ENCODE results near the gene TLCD1. TPM values are rescaled to one million over a fixed set of nuclear protein-coding genes. Genes with fewer than 3 reads are reported as not detected.
"Not testable (repeated sequence)": the region's sequence is repeated elsewhere in the genome, so short reads cannot be mapped to it uniquely, and the experiment has no call there.

TLCD1 gene
- total RNA-seq, 4 donors from 2014 or later, result 0.44 to 1.2 TPM; not detected in 2

DNA sequence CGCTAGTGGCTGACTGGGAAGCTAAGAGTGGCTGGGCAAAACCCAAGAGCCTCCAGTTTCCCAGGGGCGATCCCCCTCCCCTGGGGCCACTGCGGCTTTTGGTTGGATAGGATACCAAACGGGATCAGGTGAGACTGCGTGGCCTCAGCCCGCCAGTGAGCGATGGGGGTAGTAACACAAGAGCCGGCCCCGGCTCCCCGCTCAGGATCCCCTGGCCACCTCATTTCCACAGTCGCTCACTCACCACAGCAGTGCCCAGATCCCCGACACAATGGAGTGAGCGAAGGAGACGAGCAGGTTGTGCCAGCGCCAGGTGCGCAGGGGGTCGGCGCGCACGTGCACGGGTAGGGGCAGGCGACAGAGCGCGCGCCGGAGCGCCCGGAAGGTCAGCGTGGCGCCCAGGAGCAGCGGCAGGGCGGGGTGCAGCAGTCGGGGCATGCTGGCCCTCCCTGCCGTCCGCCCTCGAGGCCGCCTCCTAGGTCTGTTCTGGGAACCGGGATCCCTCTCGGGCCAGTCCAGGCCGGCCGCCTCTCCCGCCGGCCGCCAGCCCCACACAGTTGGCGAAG, 290 bp downstream of the TLCD1 start:
- H3K27ac ChIP-seq, result peak overlapping the region; percentile 10 to 100 (median 92)
- H3K27me3 ChIP-seq, result no peaks in the 10 kb centered on the region
- TF ChIP-seq POLR2A (IDR thresholded peaks at IDR 0.05) (no peak), EP300 (IDR thresholded peaks at IDR 0.05) (no peak)
- TF ChIP-seq, protein P1, sequence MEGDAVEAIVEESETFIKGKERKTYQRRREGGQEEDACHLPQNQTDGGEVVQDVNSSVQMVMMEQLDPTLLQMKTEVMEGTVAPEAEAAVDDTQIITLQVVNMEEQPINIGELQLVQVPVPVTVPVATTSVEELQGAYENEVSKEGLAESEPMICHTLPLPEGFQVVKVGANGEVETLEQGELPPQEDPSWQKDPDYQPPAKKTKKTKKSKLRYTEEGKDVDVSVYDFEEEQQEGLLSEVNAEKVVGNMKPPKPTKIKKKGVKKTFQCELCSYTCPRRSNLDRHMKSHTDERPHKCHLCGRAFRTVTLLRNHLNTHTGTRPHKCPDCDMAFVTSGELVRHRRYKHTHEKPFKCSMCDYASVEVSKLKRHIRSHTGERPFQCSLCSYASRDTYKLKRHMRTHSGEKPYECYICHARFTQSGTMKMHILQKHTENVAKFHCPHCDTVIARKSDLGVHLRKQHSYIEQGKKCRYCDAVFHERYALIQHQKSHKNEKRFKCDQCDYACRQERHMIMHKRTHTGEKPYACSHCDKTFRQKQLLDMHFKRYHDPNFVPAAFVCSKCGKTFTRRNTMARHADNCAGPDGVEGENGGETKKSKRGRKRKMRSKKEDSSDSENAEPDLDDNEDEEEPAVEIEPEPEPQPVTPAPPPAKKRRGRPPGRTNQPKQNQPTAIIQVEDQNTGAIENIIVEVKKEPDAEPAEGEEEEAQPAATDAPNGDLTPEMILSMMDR (IDR thresholded peaks at IDR 0.05), result no peak
- DNase-seq (ENCODE audit: low spot score in 2 of 2), result no peak
- H3K4me3 ChIP-seq, result peak overlapping the region; percentile 41 to 85 (median 68)
- H3K9me3 ChIP-seq, result no peaks in the 10 kb centered on the region
- peaks cover 0 to 68% (median 38%) of the 10 kb centered on the region in 4 donors for H3K4me1 ChIP-seq
- WGBS, 2 donors, result 0 to 1% methylated on average over 2 to 21 of the region's 45 CpGs
- H3K36me3 ChIP-seq, result peaks cover 6 to 41% (median 19%) of the 10 kb centered on the region in 3 donors

- WGBS, 2 donors, result 23 to 30% methylated on average over 20 of the region's 20 CpGs
- DNase-seq (ENCODE audit: low spot score in 2 of 2), result no peak
- no peaks in the 10 kb centered on the region for H3K9me3 ChIP-seq
- peaks cover 0 to 73% (median 41%) of the 10 kb centered on the region in 4 donors for H3K4me1 ChIP-seq
- H3K4me3 ChIP-seq, result peak overlapping the region; percentile 41 to 85 (median 68)
- H3K36me3 ChIP-seq, result peaks cover 6 to 41% (median 19%) of the 10 kb centered on the region in 3 donors
- TF ChIP-seq POLR2A (IDR thresholded peaks at IDR 0.05) (no peak), EP300 (IDR thresholded peaks at IDR 0.05) (peak in 1 of 2 donors; percentile 28)
- H3K27ac ChIP-seq, result peak overlapping the region in 3 of 4 donors; percentile 88 to 100 (median 97)
- H3K27me3 ChIP-seq, result no peaks in the 10 kb centered on the region
These were observed 820 bp downstream of the TLCD1 start for GRCh38 chr17:28725166-28725659.

DNA sequence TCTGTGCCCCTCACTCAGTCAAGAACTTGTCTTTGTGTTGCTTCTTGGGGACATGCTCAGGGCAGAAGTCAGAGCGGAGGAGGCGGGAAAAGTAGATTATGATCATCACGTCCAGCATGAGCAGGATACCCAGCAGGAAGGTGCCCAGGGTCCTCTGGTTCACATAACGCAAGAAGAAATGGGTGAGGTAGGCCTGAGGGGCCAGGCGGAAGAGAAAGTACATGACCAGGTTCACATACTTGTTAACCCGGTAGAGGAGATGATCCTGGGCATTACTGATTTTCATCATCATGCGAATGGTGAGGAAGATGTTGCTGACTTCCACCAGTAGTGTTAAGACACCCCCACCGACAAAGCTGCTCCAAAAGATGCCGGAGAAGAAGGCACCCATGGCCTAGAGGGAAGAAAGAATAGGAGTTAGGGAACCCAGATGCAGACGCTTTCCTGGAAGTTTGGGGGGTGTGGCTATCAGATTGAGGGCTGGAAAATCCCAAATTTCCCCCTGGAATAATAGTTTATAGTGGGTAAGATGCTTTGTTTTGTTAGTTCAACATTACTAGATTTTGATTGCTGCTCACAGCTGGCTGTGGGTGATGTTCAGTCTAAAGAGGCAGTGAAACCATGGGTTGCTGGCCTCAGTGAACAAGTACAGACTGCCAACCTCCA, 1.4 kb downstream of the TLCD1 start:
- Histone ChIP-seq H3K27ac (peak overlapping the region in 3 of 4 donors; percentile 88 to 100 (median 97)), H3K4me3 (no peak overlapping the region), H3K9me3 (no peaks in the 10 kb centered on the region), H3K27me3 (no peaks in the 10 kb centered on the region), H3K4me1 (peaks cover 0 to 71% (median 40%) of the 10 kb centered on the region in 4 donors), H3K36me3 (peaks cover 6 to 41% (median 19%) of the 10 kb centered on the region in 3 donors)
- 73 to 74% methylated on average over 10 of the region's 10 CpGs for WGBS, 2 donors
- TF ChIP-seq EP300 (IDR thresholded peaks at IDR 0.05), result no peak
- no peak for TF ChIP-seq POLR2A (IDR thresholded peaks at IDR 0.05)
- TF ChIP-seq, protein P1 (IDR thresholded peaks at IDR 0.05), result no peak
- no peak for DNase-seq (ENCODE audit: low spot score in 2 of 2)

GRCh38 chr17:28723836-28724499, 2.1 kb downstream of the TLCD1 start:
- not testable (repeated sequence) for H3K9me3 ChIP-seq; DNase-seq (ENCODE audit: low spot score in 2 of 2); H3K27ac ChIP-seq; H3K27me3 ChIP-seq; H3K4me3 ChIP-seq
- Histone ChIP-seq H3K4me1 (peaks cover 0 to 68% (median 42%) of the 10 kb centered on the region in 4 donors), H3K36me3 (peaks cover 6 to 41% (median 19%) of the 10 kb centered on the region in 3 donors)
- WGBS, 2 donors, result 63 to 64% methylated on average over 4 of the region's 4 CpGs

DNA sequence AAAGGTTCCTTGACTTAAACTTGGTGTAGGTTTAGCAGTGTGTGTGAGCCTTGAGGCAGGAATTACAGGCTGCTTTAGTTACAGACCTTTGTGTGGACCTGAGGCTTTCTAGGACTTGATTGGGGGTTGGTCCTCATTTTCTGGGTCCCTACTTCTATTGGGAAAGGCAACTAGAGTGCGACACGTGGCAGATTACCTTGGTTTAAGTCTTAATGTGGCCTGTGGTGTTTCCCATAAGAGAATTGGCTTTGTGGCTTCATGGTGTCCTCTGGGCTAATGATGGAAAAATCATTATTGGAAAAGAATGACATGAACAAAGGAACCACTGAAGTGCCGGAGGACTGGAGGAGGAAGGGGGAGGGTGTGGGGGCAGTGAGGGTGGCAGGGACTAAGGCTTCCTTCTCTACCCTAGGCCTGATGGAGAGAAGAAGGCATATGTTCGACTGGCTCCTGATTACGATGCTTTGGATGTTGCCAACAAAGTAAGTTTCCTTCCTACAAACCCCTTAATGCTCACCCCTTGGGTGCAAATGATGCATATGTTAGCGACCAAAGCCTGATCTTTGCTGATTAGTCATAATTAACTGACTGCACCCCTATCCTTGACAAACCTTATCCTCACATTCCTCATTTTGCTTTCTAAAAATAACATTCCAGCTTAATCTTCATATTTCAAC, 2.7 kb downstream of the TLCD1 start:
- Histone ChIP-seq H3K27ac (no peak overlapping the region), H3K27me3 (no peaks in the 10 kb centered on the region), H3K4me1 (peaks cover 0 to 74% (median 48%) of the 10 kb centered on the region in 4 donors), H3K36me3 (peaks cover 6 to 41% (median 19%) of the 10 kb centered on the region in 3 donors), H3K9me3 (no peaks in the 10 kb centered on the region), H3K4me3 (no peak overlapping the region)
- TF ChIP-seq, protein P1 (IDR thresholded peaks at IDR 0.05), result no peak
- 47 to 59% methylated on average over 6 of the region's 6 CpGs for WGBS, 2 donors
- no peak for DNase-seq (ENCODE audit: low spot score in 2 of 2)
